Activated CD4-positive, alpha-beta T cell treated with anti-CD3 and anti-CD28 coated beads for 4 hours (primary cell): ENCODE measurements around the gene CETP.

Experiments
- DNase-seq, 2 donors: peaks; one replicate each; pipeline ENCODE4 v3.0.0-alpha.2; 2020

The CETP gene

GRCh38 chr16:56935201-56935600 is 26.5 kb upstream of the CETP start:
- no peak for DNase-seq

- DNase-seq, result no peak
Measured at GRCh38 chr16:56936491-56936890, 25.3 kb upstream of the CETP start.

- no peak for DNase-seq
Measured at GRCh38 chr16:56936950-56937349, 24.8 kb upstream of the CETP start.

GRCh38 chr16:56938664-56939513 is 22.9 kb upstream of the CETP start:
- no peak for DNase-seq

GRCh38 chr16:56939801-56940200 is 21.9 kb upstream of the CETP start:
- DNase-seq, result no peak

GRCh38 chr16:56941092-56941491 is 20.7 kb upstream of the CETP start:
- DNase-seq, result no peak

- DNase-seq, result no peak
Measured at GRCh38 chr16:56941856-56942331, 19.9 kb upstream of the CETP start.

- no peak for DNase-seq
Measured at GRCh38 chr16:56943761-56944375, 17.9 kb upstream of the CETP start.

GRCh38 chr16:56944954-56945839 is 16.6 kb upstream of the CETP start:
- DNase-seq, result no peak

- no peak for DNase-seq
Measured at GRCh38 chr16:56945847-56946527, 15.8 kb upstream of the CETP start.

GRCh38 chr16:56946767-56947603 is 14.8 kb upstream of the CETP start:
- DNase-seq, result no peak

- DNase-seq, result no peak
Measured at GRCh38 chr16:56947604-56947995, 14.2 kb upstream of the CETP start.

- DNase-seq, result no peak
Measured at GRCh38 chr16:56948234-56948633, 13.5 kb upstream of the CETP start.

GRCh38 chr16:56950051-56950450 is 11.7 kb upstream of the CETP start:
- no peak for DNase-seq

GRCh38 chr16:56950455-56950854 is 11.3 kb upstream of the CETP start:
- no peak for DNase-seq

GRCh38 chr16:56950881-56951771 is 10.6 kb upstream of the CETP start:
- peak; percentile 43 to 45 for DNase-seq

GRCh38 chr16:56953006-56953405 is 8.7 kb upstream of the CETP start:
- no peak for DNase-seq

GRCh38 chr16:56956076-56956475 is 5.7 kb upstream of the CETP start:
- no peak for DNase-seq

- no peak for DNase-seq
Measured at GRCh38 chr16:56956756-56957155, 5.0 kb upstream of the CETP start.

- DNase-seq, result no peak
Measured at GRCh38 chr16:56960681-56961281, 969 bp upstream of the CETP start.
